ENCODE results near the gene PRTFDC1.

- TF ChIP-seq CTCF (IDR thresholded peaks at IDR 0.05; ENCODE audit: insufficient read depth, low read depth, low read length): no peak
- TF ChIP-seq EZH2 (IDR thresholded peaks at IDR 0.05; ENCODE audit: insufficient read depth, low read length): no peak
Measured at GRCh38 chr10:24983130-24983529, 30.7 kb upstream of the PRTFDC1 start.
